ENCODE measurements around the gene GNPTG. TPM values are rescaled to one million over a fixed set of nuclear protein-coding genes. Genes with fewer than 3 reads are reported as not detected.

Gene GNPTG
- total RNA-seq, 1 experiment from 2014 or later: 19.6 TPM

DNA sequence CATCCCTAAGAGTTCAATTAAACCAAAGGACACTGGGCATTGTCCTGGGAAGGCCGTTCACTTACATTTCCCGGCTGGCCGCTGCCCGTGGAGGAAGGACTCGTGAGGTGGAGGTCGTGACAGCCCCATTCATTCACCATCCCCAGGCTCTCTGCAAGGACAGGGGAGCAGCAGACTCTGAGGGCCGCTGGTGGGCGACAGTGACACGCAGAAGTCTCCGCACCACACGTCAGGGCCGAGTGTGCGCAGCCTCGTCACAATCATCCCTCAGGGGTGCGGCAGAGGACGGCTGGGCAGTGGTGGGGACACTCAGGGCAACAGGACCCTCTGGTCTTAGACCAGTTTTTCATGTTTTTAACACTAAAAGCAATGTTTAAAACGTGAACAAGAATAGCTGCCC lies 41.1 kb downstream of the GNPTG start:
- Histone ChIP-seq H3K9me2 (replicated peaks; ENCODE audit: insufficient read depth, low read length) (no peaks in the 10 kb centered on the region), H2AFZ (ENCODE audit: low read length) (no peak overlapping the region), H4K20me1 (ENCODE audit: insufficient read depth, low read depth, low read length) (no peaks in the 10 kb centered on the region), H3K9ac (ENCODE audit: low read length) (no peak overlapping the region), H3K79me2 (ENCODE audit: low read length) (no peaks in the 10 kb centered on the region), H3K4me1 (ENCODE audit: low read length) (no peaks in the 10 kb centered on the region), H3K4me3 (ENCODE audit: low read length) (no peak overlapping the region), H3K9me3 (ENCODE audit: low read length) (no peaks in the 10 kb centered on the region), H3K27me3 (ENCODE audit: low read length) (no peaks in the 10 kb centered on the region), H3K36me3 (ENCODE audit: insufficient read depth, low read length) (no peaks in the 10 kb centered on the region), H3K27ac (ENCODE audit: low read length) (no peak overlapping the region), H3K4me2 (ENCODE audit: low read depth, low read length, poor library complexity, severe bottlenecking) (no peak overlapping the region)
- no peak for DNase-seq

- Histone ChIP-seq H3K27ac (ENCODE audit: low read length) (no peak overlapping the region), H3K36me3 (ENCODE audit: insufficient read depth, low read length) (no peaks in the 10 kb centered on the region), H3K4me2 (ENCODE audit: low read depth, low read length, poor library complexity, severe bottlenecking) (no peak overlapping the region), H3K4me1 (ENCODE audit: low read length) (no peaks in the 10 kb centered on the region), H2AFZ (ENCODE audit: low read length) (no peak overlapping the region), H4K20me1 (ENCODE audit: insufficient read depth, low read depth, low read length) (no peaks in the 10 kb centered on the region), H3K9ac (ENCODE audit: low read length) (no peak overlapping the region), H3K27me3 (ENCODE audit: low read length) (no peaks in the 10 kb centered on the region), H3K79me2 (ENCODE audit: low read length) (no peaks in the 10 kb centered on the region), H3K9me2 (replicated peaks; ENCODE audit: insufficient read depth, low read length) (no peaks in the 10 kb centered on the region), H3K4me3 (ENCODE audit: low read length) (no peak overlapping the region), H3K9me3 (ENCODE audit: low read length) (no peaks in the 10 kb centered on the region)
- no peak for DNase-seq
These were observed 42.0 kb downstream of the GNPTG start for GRCh38 chr16:1393613-1394176.

- no peak overlapping the region for H3K9ac ChIP-seq (ENCODE audit: low read length)
- no peaks in the 10 kb centered on the region for H4K20me1 ChIP-seq (ENCODE audit: insufficient read depth, low read depth, low read length)
- no peak overlapping the region for H3K4me3 ChIP-seq (ENCODE audit: low read length)
- no peaks in the 10 kb centered on the region for H3K4me1 ChIP-seq (ENCODE audit: low read length)
- H3K9me2 ChIP-seq (replicated peaks; ENCODE audit: insufficient read depth, low read length): no peaks in the 10 kb centered on the region
- DNase-seq: no peak
- no peaks in the 10 kb centered on the region for H3K79me2 ChIP-seq (ENCODE audit: low read length)
- H3K27ac ChIP-seq (ENCODE audit: low read length): no peak overlapping the region
- no peak overlapping the region for H3K4me2 ChIP-seq (ENCODE audit: low read depth, low read length, poor library complexity, severe bottlenecking)
- no peaks in the 10 kb centered on the region for H3K27me3 ChIP-seq (ENCODE audit: low read length)
- no peak overlapping the region for H2AFZ ChIP-seq (ENCODE audit: low read length)
- H3K9me3 ChIP-seq (ENCODE audit: low read length): no peaks in the 10 kb centered on the region
- H3K36me3 ChIP-seq (ENCODE audit: insufficient read depth, low read length): no peaks in the 10 kb centered on the region
These were observed 42.7 kb downstream of the GNPTG start for GRCh38 chr16:1394367-1394951.

DNA sequence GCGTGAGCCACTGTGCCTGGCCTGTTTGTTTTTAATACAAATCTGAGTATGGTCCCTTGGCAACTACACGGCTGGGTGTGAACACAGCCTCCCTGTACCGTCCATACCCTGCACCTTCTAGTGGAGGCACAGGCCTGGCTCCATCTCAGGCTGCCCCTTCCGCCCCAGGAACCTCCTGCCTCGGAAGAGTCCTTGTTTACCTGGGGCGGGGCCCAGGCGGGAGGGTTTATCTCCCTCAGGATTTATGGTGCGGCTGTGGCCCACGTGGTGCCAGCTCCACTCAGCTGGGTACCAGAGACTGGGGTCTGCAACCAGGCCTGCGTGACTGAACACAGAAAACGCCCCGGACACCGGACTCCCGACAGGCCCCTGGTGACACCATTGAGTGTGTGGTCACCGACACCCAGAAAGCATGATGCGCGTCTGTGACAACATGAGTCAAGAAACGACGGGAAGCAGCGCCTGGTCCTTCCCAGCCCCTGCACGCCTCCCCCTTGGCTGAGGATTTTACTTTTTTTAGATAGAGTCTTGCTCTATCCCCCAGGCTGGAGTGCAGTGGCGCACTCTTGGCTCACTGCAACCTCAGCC lies 43.8 kb downstream of the GNPTG start:
- Histone ChIP-seq H3K4me3 (ENCODE audit: low read length) (no peak overlapping the region), H3K27ac (ENCODE audit: low read length) (no peak overlapping the region), H3K36me3 (ENCODE audit: insufficient read depth, low read length) (no peaks in the 10 kb centered on the region), H3K9me3 (ENCODE audit: low read length) (no peaks in the 10 kb centered on the region), H3K4me1 (ENCODE audit: low read length) (no peaks in the 10 kb centered on the region), H3K9ac (ENCODE audit: low read length) (no peak overlapping the region), H3K79me2 (ENCODE audit: low read length) (no peaks in the 10 kb centered on the region), H4K20me1 (ENCODE audit: insufficient read depth, low read depth, low read length) (no peaks in the 10 kb centered on the region), H3K4me2 (ENCODE audit: low read depth, low read length, poor library complexity, severe bottlenecking) (no peak overlapping the region), H2AFZ (ENCODE audit: low read length) (no peak overlapping the region), H3K27me3 (ENCODE audit: low read length) (no peaks in the 10 kb centered on the region), H3K9me2 (replicated peaks; ENCODE audit: insufficient read depth, low read length) (no peaks in the 10 kb centered on the region)
- no peak for DNase-seq

- H3K27me3 ChIP-seq (ENCODE audit: low read length): no peaks in the 10 kb centered on the region
- no peaks in the 10 kb centered on the region for H3K79me2 ChIP-seq (ENCODE audit: low read length)
- H2AFZ ChIP-seq (ENCODE audit: low read length): no peak overlapping the region
- no peak overlapping the region for H3K27ac ChIP-seq (ENCODE audit: low read length)
- H3K4me1 ChIP-seq (ENCODE audit: low read length): no peaks in the 10 kb centered on the region
- no peaks in the 10 kb centered on the region for H3K9me3 ChIP-seq (ENCODE audit: low read length)
- H3K9me2 ChIP-seq (replicated peaks; ENCODE audit: insufficient read depth, low read length): no peaks in the 10 kb centered on the region
- no peak overlapping the region for H3K4me3 ChIP-seq (ENCODE audit: low read length)
- no peak overlapping the region for H3K4me2 ChIP-seq (ENCODE audit: low read depth, low read length, poor library complexity, severe bottlenecking)
- DNase-seq: no peak
- H3K9ac ChIP-seq (ENCODE audit: low read length): no peak overlapping the region
- H4K20me1 ChIP-seq (ENCODE audit: insufficient read depth, low read depth, low read length): no peaks in the 10 kb centered on the region
- H3K36me3 ChIP-seq (ENCODE audit: insufficient read depth, low read length): no peaks in the 10 kb centered on the region
These were observed 46.0 kb downstream of the GNPTG start for GRCh38 chr16:1397779-1398178.

GRCh38 chr16:1398351-1398750 lies 46.6 kb downstream of the GNPTG start:
- no peaks in the 10 kb centered on the region for H3K9me3 ChIP-seq (ENCODE audit: low read length)
- H3K79me2 ChIP-seq (ENCODE audit: low read length): no peaks in the 10 kb centered on the region
- H3K4me2 ChIP-seq (ENCODE audit: low read depth, low read length, poor library complexity, severe bottlenecking): no peak overlapping the region
- no peaks in the 10 kb centered on the region for H4K20me1 ChIP-seq (ENCODE audit: insufficient read depth, low read depth, low read length)
- no peaks in the 10 kb centered on the region for H3K4me1 ChIP-seq (ENCODE audit: low read length)
- no peak for DNase-seq
- no peak overlapping the region for H2AFZ ChIP-seq (ENCODE audit: low read length)
- H3K4me3 ChIP-seq (ENCODE audit: low read length): no peak overlapping the region
- no peak overlapping the region for H3K27ac ChIP-seq (ENCODE audit: low read length)
- no peak overlapping the region for H3K9ac ChIP-seq (ENCODE audit: low read length)
- H3K36me3 ChIP-seq (ENCODE audit: insufficient read depth, low read length): no peaks in the 10 kb centered on the region
- no peaks in the 10 kb centered on the region for H3K9me2 ChIP-seq (replicated peaks; ENCODE audit: insufficient read depth, low read length)
- no peaks in the 10 kb centered on the region for H3K27me3 ChIP-seq (ENCODE audit: low read length)

GRCh38 chr16:1398826-1399581 lies 47.3 kb downstream of the GNPTG start:
- no peaks in the 10 kb centered on the region for H3K9me3 ChIP-seq (ENCODE audit: low read length)
- no peak overlapping the region for H3K9ac ChIP-seq (ENCODE audit: low read length)
- no peaks in the 10 kb centered on the region for H3K27me3 ChIP-seq (ENCODE audit: low read length)
- no peak overlapping the region for H3K4me2 ChIP-seq (ENCODE audit: low read depth, low read length, poor library complexity, severe bottlenecking)
- no peaks in the 10 kb centered on the region for H4K20me1 ChIP-seq (ENCODE audit: insufficient read depth, low read depth, low read length)
- H2AFZ ChIP-seq (ENCODE audit: low read length): no peak overlapping the region
- H3K4me1 ChIP-seq (ENCODE audit: low read length): no peaks in the 10 kb centered on the region
- no peak overlapping the region for H3K4me3 ChIP-seq (ENCODE audit: low read length)
- H3K79me2 ChIP-seq (ENCODE audit: low read length): no peaks in the 10 kb centered on the region
- H3K27ac ChIP-seq (ENCODE audit: low read length): no peak overlapping the region
- no peaks in the 10 kb centered on the region for H3K9me2 ChIP-seq (replicated peaks; ENCODE audit: insufficient read depth, low read length)
- H3K36me3 ChIP-seq (ENCODE audit: insufficient read depth, low read length): no peaks in the 10 kb centered on the region
- no peak for DNase-seq

DNA sequence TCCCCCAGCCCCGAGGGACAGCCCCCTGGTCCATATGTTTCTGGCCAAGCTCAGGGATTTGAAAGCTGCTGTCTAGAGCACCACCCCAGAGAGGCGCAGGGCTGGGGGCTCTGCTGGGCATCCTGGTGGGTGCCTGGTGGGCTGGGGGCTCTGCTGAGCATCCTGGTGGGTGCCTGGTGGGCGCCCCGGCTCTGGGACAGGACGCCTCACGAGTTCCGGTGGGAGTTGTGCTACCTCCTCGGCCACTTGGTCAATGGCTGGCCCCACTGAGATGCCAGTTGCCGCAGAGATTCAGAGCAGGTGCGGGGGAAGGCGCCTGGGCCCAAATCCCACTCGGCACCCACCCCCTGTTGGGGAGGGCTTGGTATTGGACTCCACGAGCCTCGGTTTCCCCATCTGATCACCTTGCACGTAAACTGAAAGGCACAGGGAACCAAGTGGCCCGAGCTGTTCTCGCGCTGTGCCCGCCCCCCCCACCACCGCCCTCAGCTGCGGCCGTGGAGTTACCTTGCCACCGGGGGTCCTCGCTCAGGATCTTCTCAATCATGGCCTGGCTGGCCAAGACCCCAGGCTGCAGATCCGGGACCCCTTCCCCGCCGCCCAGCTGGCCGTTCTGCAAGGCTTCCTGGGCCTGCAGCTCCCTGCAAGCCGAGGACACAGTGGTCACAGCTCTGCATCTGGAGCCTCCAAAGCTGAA lies 49.5 kb downstream of the GNPTG start:
- Histone ChIP-seq H3K9ac (ENCODE audit: low read length) (no peak overlapping the region), H3K4me3 (ENCODE audit: low read length) (no peak overlapping the region), H3K4me2 (ENCODE audit: low read depth, low read length, poor library complexity, severe bottlenecking) (no peak overlapping the region), H3K79me2 (ENCODE audit: low read length) (no peaks in the 10 kb centered on the region; the same call in 1 of the 2 replicates), H3K27ac (ENCODE audit: low read length) (no peak overlapping the region), H3K9me3 (ENCODE audit: low read length) (no peaks in the 10 kb centered on the region), H3K4me1 (ENCODE audit: low read length) (no peaks in the 10 kb centered on the region), H3K27me3 (ENCODE audit: low read length) (no peaks in the 10 kb centered on the region), H4K20me1 (ENCODE audit: insufficient read depth, low read depth, low read length) (no peaks in the 10 kb centered on the region), H3K9me2 (replicated peaks; ENCODE audit: insufficient read depth, low read length) (no peaks in the 10 kb centered on the region), H2AFZ (ENCODE audit: low read length) (no peak overlapping the region), H3K36me3 (ENCODE audit: insufficient read depth, low read length) (no peaks in the 10 kb centered on the region)
- no peak for DNase-seq
